ENCODE measurements around the gene USP31. TPM values are rescaled to one million over a fixed set of nuclear protein-coding genes. Genes with fewer than 3 reads are reported as not detected.

The USP31 gene
- total and polyA plus RNA-seq, 2 of the 8 experiments (the other 6 are each of a cell fraction or from before 2014, with no cell fraction given), result 6.7 to 19.0 TPM

- Histone ChIP-seq H3K36me3 (ENCODE audit: control insufficient read depth in 2 of 4, insufficient read depth in 4 of 4, low read length in 3 of 4) (no peaks in the 10 kb centered on the region), H3K27me3 (replicated peaks in 1 of 4; ENCODE audit: control insufficient read depth in 3 of 4, extremely low read depth in 1 of 4, insufficient read depth in 3 of 4, low read length in 3 of 4) (no peaks in the 10 kb centered on the region), H2AK5ac (ENCODE audit: low read depth, low read length) (no peak overlapping the region), H3K27ac (ENCODE audit: low read depth, low read length) (no peak overlapping the region), H3K23me2 (ENCODE audit: low read depth, low read length) (no peaks in the 10 kb centered on the region), H4K20me1 (replicated peaks in 1 of 2; ENCODE audit: control insufficient read depth in 1 of 2, insufficient read depth in 2 of 2, low read length in 2 of 2) (peaks cover 2 to 15% of the 10 kb centered on the region in 2 experiments), H3K79me2 (ENCODE audit: control insufficient read depth in 1 of 2, insufficient read depth in 2 of 2, low read length in 2 of 2) (peaks cover 0 to 96% of the 10 kb centered on the region in 2 experiments; a peak in 2 of 4 replicates), H3K18ac (ENCODE audit: extremely low read depth, low read length) (no peak overlapping the region), H3K23ac (ENCODE audit: insufficient read length) (no peak overlapping the region), H4K5ac (ENCODE audit: insufficient read length, low read depth, low read length) (no peak overlapping the region), H3K4ac (replicated peaks; ENCODE audit: insufficient read length, low read depth, low read length) (no peak overlapping the region), H3K9ac (replicated peaks in 1 of 4; ENCODE audit: extremely low read depth in 1 of 4, low read depth in 3 of 4, low read length in 3 of 4) (no peak overlapping the region), H3K9me3 (ENCODE audit: insufficient read depth in 2 of 2, low read depth in 1 of 2, low read length in 1 of 2) (no peaks in the 10 kb centered on the region), H2BK5ac (ENCODE audit: low read depth, low read length) (no peak overlapping the region), H3K4me2 (ENCODE audit: insufficient read depth in 1 of 2, low read depth in 2 of 2, low read length in 2 of 2) (no peak overlapping the region), H3K56ac (replicated peaks; ENCODE audit: insufficient read length, low read depth, low read length) (no peak overlapping the region), H2BK20ac (ENCODE audit: low read length) (no peak overlapping the region), H2AFZ (ENCODE audit: low read length) (no peak overlapping the region), H2BK120ac (replicated peaks; ENCODE audit: low read depth, low read length) (no peak overlapping the region), H4K91ac (replicated peaks; ENCODE audit: insufficient read length, low read length) (no peak overlapping the region), H3K4me3 (ENCODE audit: extremely low read depth in 1 of 4, insufficient read depth in 2 of 4, low read depth in 3 of 4, low read length in 4 of 4) (no peak overlapping the region), H2BK12ac (ENCODE audit: low read depth, low read length) (no peak overlapping the region), H4K8ac (ENCODE audit: extremely low read depth, insufficient read depth, low read length) (no peak overlapping the region), H2BK15ac (ENCODE audit: low read length) (no peak overlapping the region), H3K79me1 (ENCODE audit: low read depth, low read length) (peaks cover 12% of the 10 kb centered on the region), H3K14ac (ENCODE audit: insufficient read length) (no peak overlapping the region), H3K4me1 (replicated peaks in 1 of 4; ENCODE audit: control insufficient read depth in 3 of 4, insufficient read depth in 4 of 4, low read length in 3 of 4) (peaks cover 8 to 15% (median 11%) of the 10 kb centered on the region in 4 experiments; a peak in 6 of 7 replicates)
- POLR2A ChIA-PET (ENCODE audit: partially characterized antibody), result interaction anchor here (0.8 kb wide), 1 partner anchor 8 kb away, joined by 4 read pairs; no protein-coding TSS in a partner anchor
- no peak for FAIRE-seq
- DNase-seq (ENCODE audit: low read depth in 1 of 2, low spot score in 2 of 2), result no peak
- no peak for TF ChIP-seq POLR2A (IDR thresholded peaks at IDR 0.05; ENCODE audit: control extremely low read depth in 1 of 2, low read depth in 2 of 2, low read length in 2 of 2)
- TF ChIP-seq ASH2L (IDR thresholded peaks at IDR 0.05; ENCODE audit: low read length), result no peak
- no peak for TF ChIP-seq ZNF274 (IDR thresholded peaks at IDR 0.05; ENCODE audit: borderline replicate concordance, extremely low read depth, low read length)
- TF ChIP-seq ATF3 (IDR thresholded peaks at IDR 0.05; ENCODE audit: insufficient read depth, low read depth, low read length), result no peak
- no peak for TF ChIP-seq BACH1 (IDR thresholded peaks at IDR 0.05; ENCODE audit: low read length)
- TF ChIP-seq EZH2 (IDR thresholded peaks at IDR 0.05; ENCODE audit: low read depth, low read length, severe bottlenecking), result no peak
- TF ChIP-seq GTF2F1 (IDR thresholded peaks at IDR 0.05; ENCODE audit: borderline replicate concordance, low read depth, low read length), result no peak
- no peak for TF ChIP-seq SAP30 (IDR thresholded peaks at IDR 0.05; ENCODE audit: insufficient read depth, insufficient replicate concordance, low read length)
- no peak for TF ChIP-seq HDAC6 (IDR thresholded peaks at IDR 0.05; ENCODE audit: low read depth, low read length)
- TF ChIP-seq SIX5 (IDR thresholded peaks at IDR 0.05; ENCODE audit: low read depth, low read length), result no peak
- no peak for TF ChIP-seq RXRA (IDR thresholded peaks at IDR 0.05; ENCODE audit: insufficient read depth, low read depth, low read length)
- no peak for TF ChIP-seq BRCA1 (IDR thresholded peaks at IDR 0.05; ENCODE audit: low read depth, low read length)
- 92% methylated on average over 6 of the region's 6 CpGs; no CpG with 5 or more reads in 1 of the 2 experiments for WGBS, 2 experiments (ENCODE audit: extremely low coverage in 1 of 2, insufficient coverage in 1 of 2, insufficient read length in 1 of 2, insufficient replicate concordance in 2 of 2, low coverage in 1 of 2, low lambda C conversion rate in 2 of 2, missing lambda C conversion rate in 1 of 2)
- CTCF ChIA-PET (ENCODE audit: partially characterized antibody), result interaction anchor here (0.7 to 1.4 kb wide), 2 partner anchors 14 to 23 kb away, joined by 3 to 5 read pairs; no protein-coding TSS in a partner anchor
Observed at GRCh38 chr16:23141500-23141899, 7.8 kb downstream of the USP31 start.
